ENCODE results near the gene MMADHC. TPM values are rescaled to one million over a fixed set of nuclear protein-coding genes. Genes with fewer than 3 reads are reported as not detected.
"Not testable (repeated sequence)": the region's sequence is repeated elsewhere in the genome, so short reads cannot be mapped to it uniquely, and the experiment has no call there.

Gene MMADHC
- total RNA-seq, 1 experiment from 2014 or later, result 149 TPM

- no peaks in the 10 kb centered on the region for H3K79me1 ChIP-seq (ENCODE audit: insufficient read depth, low read depth, low read length, poor library complexity, severe bottlenecking)
- TF ChIP-seq CTCF (conservative IDR thresholded peaks at IDR 0.05), result no peak
- H3K4ac ChIP-seq (ENCODE audit: low read depth, low read length), result no peak overlapping the region
- no peaks in the 10 kb centered on the region for H3K23me2 ChIP-seq (ENCODE audit: insufficient read length, low read depth, low read length, poor library complexity, severe bottlenecking)
- Mint-ChIP-seq H3K9me3 (no peaks in the 10 kb centered on the region), H3K4me1 (no peaks in the 10 kb centered on the region), H3K27me3 (ENCODE audit: low read depth) (no peaks in the 10 kb centered on the region; the same call in 1 of the 2 replicates), H3K27ac (no peak overlapping the region), H3K36me3 (ENCODE audit: insufficient read depth in 1 of 3, low read depth in 3 of 3) (peaks cover 8 to 29% (median 25%) of the 10 kb centered on the region in 3 experiments; a peak in 6 of 7 replicates), H3K4me3 (no peak overlapping the region)
- DNase-seq, result no peak
- no peak overlapping the region for H3K14ac ChIP-seq (ENCODE audit: insufficient read depth, low read length)
- no peak overlapping the region for H3K23ac ChIP-seq (ENCODE audit: insufficient read length, low read depth, low read length)
- H3K18ac ChIP-seq (ENCODE audit: insufficient read length, low read depth, low read length), result no peak overlapping the region
- no peak overlapping the region for H2BK12ac ChIP-seq (ENCODE audit: insufficient read length, low read depth, low read length)
- no peak overlapping the region for H2BK120ac ChIP-seq (ENCODE audit: low read depth, low read length, poor library complexity, severe bottlenecking)
- no peak overlapping the region for H2BK20ac ChIP-seq (ENCODE audit: low read depth, low read length, poor library complexity, severe bottlenecking)
- no peaks in the 10 kb centered on the region for H3K79me2 ChIP-seq (ENCODE audit: insufficient read depth, low read length)
- H4K8ac ChIP-seq (replicated peaks; ENCODE audit: insufficient read length, low read depth, low read length), result no peak overlapping the region
- no peak overlapping the region for H2AFZ ChIP-seq (ENCODE audit: low read length)
- H3T11ph ChIP-seq (ENCODE audit: low read length), result no peak overlapping the region
- no peak overlapping the region for H2BK15ac ChIP-seq (ENCODE audit: low read depth, low read length)
- H2AK5ac ChIP-seq (ENCODE audit: insufficient read length, low read length), result no peak overlapping the region
- no peak overlapping the region for H4K91ac ChIP-seq (ENCODE audit: insufficient read length, low read depth, low read length)
- H3K27me3 ChIP-seq (ENCODE audit: insufficient read depth, low read length), result no peaks in the 10 kb centered on the region
- H3K9ac ChIP-seq (ENCODE audit: extremely low read depth, insufficient read length, low read length), result no peak overlapping the region
- H3K4me2 ChIP-seq (ENCODE audit: insufficient read depth, insufficient read length, low read length), result no peak overlapping the region
- no peaks in the 10 kb centered on the region for H3K9me3 ChIP-seq (ENCODE audit: control insufficient read depth, low read depth, low read length)
- WGBS (ENCODE audit: extremely low coverage, insufficient read length, low lambda C conversion rate), result no CpG with 5 or more reads among the region's 2 CpGs
- H3K56ac ChIP-seq (ENCODE audit: insufficient read length, low read depth, low read length), result no peak overlapping the region
- H2BK5ac ChIP-seq (ENCODE audit: insufficient read length, low read length), result no peak overlapping the region
- no peak overlapping the region for H3K27ac ChIP-seq (ENCODE audit: insufficient read length, low read depth, low read length)
- no peak overlapping the region for H4K5ac ChIP-seq (ENCODE audit: insufficient read length, low read depth, low read length)
- H3K4me1 ChIP-seq (ENCODE audit: insufficient read depth, low read length), result no peaks in the 10 kb centered on the region
- no peaks in the 10 kb centered on the region for H4K20me1 ChIP-seq (ENCODE audit: control insufficient read depth, insufficient read depth, insufficient read length)
Observed at GRCh38 chr2:149566652-149567051, 20.9 kb downstream of the MMADHC start.

GRCh38 chr2:149565625-149566024, 21.9 kb downstream of the MMADHC start:
- H3T11ph ChIP-seq (ENCODE audit: low read length); H3K9me3 Mint-ChIP-seq; H3K14ac ChIP-seq (ENCODE audit: insufficient read depth, low read length); H2BK5ac ChIP-seq (ENCODE audit: insufficient read length, low read length); H2AFZ ChIP-seq (ENCODE audit: low read length); H2BK20ac ChIP-seq (ENCODE audit: low read depth, low read length, poor library complexity, severe bottlenecking); H3K4me2 ChIP-seq (ENCODE audit: insufficient read depth, insufficient read length, low read length); H3K4me1 Mint-ChIP-seq; H2BK15ac ChIP-seq (ENCODE audit: low read depth, low read length); H3K18ac ChIP-seq (ENCODE audit: insufficient read length, low read depth, low read length); H4K8ac ChIP-seq (replicated peaks; ENCODE audit: insufficient read length, low read depth, low read length); H3K79me2 ChIP-seq (ENCODE audit: insufficient read depth, low read length); H2BK120ac ChIP-seq (ENCODE audit: low read depth, low read length, poor library complexity, severe bottlenecking); H3K79me1 ChIP-seq (ENCODE audit: insufficient read depth, low read depth, low read length, poor library complexity, severe bottlenecking); H3K27me3 ChIP-seq (ENCODE audit: insufficient read depth, low read length); H3K27ac Mint-ChIP-seq; H3K23ac ChIP-seq (ENCODE audit: insufficient read length, low read depth, low read length); H3K4me3 Mint-ChIP-seq; H3K9ac ChIP-seq (ENCODE audit: extremely low read depth, insufficient read length, low read length); H3K4ac ChIP-seq (ENCODE audit: low read depth, low read length); H4K91ac ChIP-seq (ENCODE audit: insufficient read length, low read depth, low read length); H3K27me3 Mint-ChIP-seq (ENCODE audit: low read depth); H4K5ac ChIP-seq (ENCODE audit: insufficient read length, low read depth, low read length); H4K20me1 ChIP-seq (ENCODE audit: control insufficient read depth, insufficient read depth, insufficient read length); H3K27ac ChIP-seq (ENCODE audit: insufficient read length, low read depth, low read length); H3K4me1 ChIP-seq (ENCODE audit: insufficient read depth, low read length); H3K23me2 ChIP-seq (ENCODE audit: insufficient read length, low read depth, low read length, poor library complexity, severe bottlenecking); DNase-seq; H2BK12ac ChIP-seq (ENCODE audit: insufficient read length, low read depth, low read length); H2AK5ac ChIP-seq (ENCODE audit: insufficient read length, low read length); H3K56ac ChIP-seq (ENCODE audit: insufficient read length, low read depth, low read length); H3K9me3 ChIP-seq (ENCODE audit: control insufficient read depth, low read depth, low read length): not testable (repeated sequence)
- WGBS (ENCODE audit: extremely low coverage, insufficient read length, low lambda C conversion rate), result no CpG with 5 or more reads among the region's 9 CpGs
- H3K36me3 Mint-ChIP-seq (ENCODE audit: insufficient read depth in 1 of 3, low read depth in 3 of 3), result peaks cover 8 to 27% (median 25%) of the 10 kb centered on the region in 3 experiments; a peak in 6 of 7 replicates

Measured in H9 (cell line).